ENCODE data around the gene RABIF.

DNA sequence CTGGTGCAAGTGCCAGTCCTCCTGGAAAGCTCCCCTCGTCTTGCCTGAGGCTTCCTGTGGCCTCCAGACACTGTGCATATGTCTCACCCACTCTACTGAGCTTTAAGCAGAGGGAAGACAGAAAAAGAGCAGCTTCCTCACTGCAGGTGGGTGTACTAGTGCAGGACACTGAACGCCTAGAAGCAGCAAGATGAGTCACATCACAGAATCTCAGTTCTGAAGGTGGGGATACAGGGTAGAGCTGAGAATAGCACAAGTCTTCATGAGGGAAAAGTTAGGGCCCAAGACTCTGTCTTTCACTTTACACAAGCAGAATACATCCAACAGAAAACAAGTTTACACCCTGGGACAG, 40.8 kb downstream of the RABIF start:
- TF ChIP-seq ZNF274 (IDR thresholded peaks at IDR 0.05; ENCODE audit: low read depth, low read length) (no peak), YY1 (IDR thresholded peaks at IDR 0.05; ENCODE audit: insufficient read depth, insufficient read length) (no peak)
